ENCODE data around the gene ABCC2.
"Not testable (repeated sequence)": the region's sequence is repeated elsewhere in the genome, so short reads cannot be mapped to it uniquely, and the experiment has no call there.

ABCC2 gene

GRCh38 chr10:99742701-99743100, 39.7 kb upstream of the ABCC2 start:
- DNase-seq = no peak
- no peaks in the 10 kb centered on the region for H3K4me1 ChIP-seq
- H3K36me3 ChIP-seq = peaks cover 82% of the 10 kb centered on the region
- H3K27me3 ChIP-seq = no peaks in the 10 kb centered on the region
- H3K9me3 ChIP-seq = no peaks in the 10 kb centered on the region
- TF ChIP-seq CTCF (IDR thresholded peaks at IDR 0.05; ENCODE audit: low read depth, low read length) = no peak
- no peak overlapping the region for H3K4me3 ChIP-seq (ENCODE audit: low read depth, low read length)

- no peak for DNase-seq
- Histone ChIP-seq H3K4me3 (ENCODE audit: low read depth, low read length) (no peak overlapping the region), H3K27me3 (no peaks in the 10 kb centered on the region), H3K4me1 (no peaks in the 10 kb centered on the region), H3K9me3 (no peaks in the 10 kb centered on the region), H3K36me3 (peaks cover 83% of the 10 kb centered on the region)
- no peak for TF ChIP-seq CTCF (IDR thresholded peaks at IDR 0.05; ENCODE audit: low read depth, low read length)
These were observed 38.6 kb upstream of the ABCC2 start for GRCh38 chr10:99743841-99744240.

- H3K9me3 ChIP-seq; DNase-seq; H3K27me3 ChIP-seq; H3K4me1 ChIP-seq; H3K4me3 ChIP-seq (ENCODE audit: low read depth, low read length): not testable (repeated sequence)
- H3K36me3 ChIP-seq = peaks cover 74% of the 10 kb centered on the region
These were observed 36.3 kb upstream of the ABCC2 start for GRCh38 chr10:99746166-99746565.

- H3K4me1 ChIP-seq = no peaks in the 10 kb centered on the region; the same call in 1 of the 2 replicates
- H3K27me3 ChIP-seq = no peaks in the 10 kb centered on the region
- TF ChIP-seq CTCF (IDR thresholded peaks at IDR 0.05; ENCODE audit: low read depth, low read length) = no peak
- H3K4me3 ChIP-seq (ENCODE audit: low read depth, low read length) = no peak overlapping the region
- H3K36me3 ChIP-seq = peaks cover 56% of the 10 kb centered on the region
- H3K9me3 ChIP-seq = no peaks in the 10 kb centered on the region
- no peak for DNase-seq
These were observed 33.5 kb upstream of the ABCC2 start for GRCh38 chr10:99748823-99749451.

- peaks cover 49% of the 10 kb centered on the region for H3K36me3 ChIP-seq
- TF ChIP-seq CTCF (IDR thresholded peaks at IDR 0.05; ENCODE audit: low read depth, low read length) = no peak
These were observed 31.8 kb upstream of the ABCC2 start for GRCh38 chr10:99750641-99751040.

GRCh38 chr10:99754670-99755069, 27.8 kb upstream of the ABCC2 start:
- no peak for TF ChIP-seq CTCF (IDR thresholded peaks at IDR 0.05; ENCODE audit: low read depth, low read length)
- no peaks in the 10 kb centered on the region for H3K9me3 ChIP-seq
- peaks cover 31% of the 10 kb centered on the region for H3K36me3 ChIP-seq
- H3K4me3 ChIP-seq (ENCODE audit: low read depth, low read length) = no peak overlapping the region
- H3K4me1 ChIP-seq = no peaks in the 10 kb centered on the region; the same call in 1 of the 2 replicates
- DNase-seq = no peak
- H3K27me3 ChIP-seq = no peaks in the 10 kb centered on the region

More at GRCh38 chr10:99750641-99751040, 31.8 kb upstream of the ABCC2 start:
- Histone ChIP-seq H3K27me3 (no peaks in the 10 kb centered on the region), H3K4me3 (ENCODE audit: low read depth, low read length) (no peak overlapping the region), H3K9me3 (no peaks in the 10 kb centered on the region), H3K4me1 (no peaks in the 10 kb centered on the region; the same call in 1 of the 2 replicates)
- no peak for DNase-seq
